ENCODE measurements around the gene TINCR.

TINCR gene

DNA sequence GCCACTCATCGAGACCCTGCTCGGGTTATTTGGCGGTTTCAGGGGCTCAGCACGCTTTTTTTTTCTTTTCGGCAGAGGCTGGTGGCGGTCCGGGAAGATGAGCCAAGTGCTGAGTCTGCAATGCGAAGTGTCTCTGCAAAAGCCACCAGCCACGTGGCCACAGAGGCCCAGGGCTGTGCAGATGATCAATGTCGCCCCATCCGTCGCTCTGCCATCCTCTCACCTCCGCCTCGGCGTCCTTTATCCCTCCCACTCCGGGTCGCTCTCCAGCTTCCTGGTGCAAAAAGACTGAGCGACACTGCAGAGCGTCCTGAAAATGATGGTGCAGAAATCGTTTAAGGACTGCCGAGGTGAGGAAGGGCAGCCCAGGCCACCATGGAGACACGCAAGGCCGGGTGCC is 55.0 kb downstream of the TINCR start:
- DNase-seq (ENCODE audit: low spot score): no peak

All from left forelimb (tissue), 1 donor.